H1 (cell line): ENCODE measurements around the gene CASZ1. TPM values are rescaled to one million over a fixed set of nuclear protein-coding genes. Genes with fewer than 3 reads are reported as not detected.

Experiments used
- CTCF ChIA-PET: fragments of 300-600 bp; sonication (Branson Sonifier 250); formaldehyde crosslinking; loops from one replicate; lab custom pipeline; 2021; ENCODE audit not compliant: partially characterized antibody; lab: Charles Lee
- POLR2A ChIA-PET: fragments of 300-600 bp; sonication (Branson Sonifier 250); formaldehyde crosslinking; loops from one replicate; lab custom pipeline; 2021; ENCODE audit warnings: inconsistent platforms; ENCODE audit not compliant: partially characterized antibody; lab: Charles Lee
- DNase-seq, 2 experiments: peaks; one replicate each; pipeline versions ENCODE4 v3.0.0 to v3.0.0-alpha.2; 2010 to 2022; ENCODE audit warnings: low spot score in 2 of 2, low read depth in 1 of 2, mixed read lengths in 1 of 2
- FAIRE-seq: peaks from 2 replicates; lab custom pipeline; 2011; peaks lifted over from hg19 to GRCh38; lab: Jason Lieb, UNC
- H2AFZ ChIP-seq: 2 replicates; pipeline ENCODE4 v1.8.1; 2012; ENCODE audit warnings: low read length, inconsistent platforms
- H2AK5ac ChIP-seq: 2 replicates; pipeline ENCODE4 v1.6.1; 2013; ENCODE audit warnings: low read depth, low read length
- H2BK120ac ChIP-seq: replicated peaks from 2 replicates; pipeline ENCODE3; 2013; ENCODE audit warnings: low read depth, low read length, inconsistent platforms
- H2BK12ac ChIP-seq: 2 replicates; pipeline ENCODE4 v1.6.1; 2013; ENCODE audit warnings: low read depth, low read length
- H2BK15ac ChIP-seq: 2 replicates; pipeline ENCODE4 v1.6.1; 2013; ENCODE audit warnings: low read length
- H2BK20ac ChIP-seq: 2 replicates; pipeline ENCODE4 v1.6.1; 2013; ENCODE audit warnings: low read length
- H2BK5ac ChIP-seq: 2 replicates; pipeline ENCODE4 v1.6.1; 2013; ENCODE audit warnings: low read depth, low read length
- H3K14ac ChIP-seq: 2 replicates; pipeline ENCODE4 v1.6.1; 2013; ENCODE audit warnings: inconsistent platforms; ENCODE audit not compliant: insufficient read length
- H3K18ac ChIP-seq: 2 replicates; pipeline ENCODE4 v1.6.1; 2013; ENCODE audit warnings: low read length; ENCODE audit errors: extremely low read depth
- H3K23ac ChIP-seq: 2 replicates; pipeline ENCODE4 v1.6.1; 2013; ENCODE audit warnings: inconsistent platforms; ENCODE audit not compliant: insufficient read length
- H3K23me2 ChIP-seq: 2 replicates; pipeline ENCODE4 v1.6.1; 2013; ENCODE audit warnings: low read depth, low read length
- H3K27ac ChIP-seq: 2 replicates; pipeline ENCODE4 v1.6.1; 2011; ENCODE audit warnings: low read depth, low read length, inconsistent platforms
- H3K27me3 ChIP-seq, 4 experiments: replicated peaks in 1 of 4; 1 replicate in 1 of 4; 2 replicates in 3 of 4; pipeline versions ENCODE4 v1.6.1 to v1.8.1; 2011 to 2013; ENCODE audit warnings: low read length in 3 of 4, mild to moderate bottlenecking in 3 of 4, inconsistent platforms in 2 of 4, mixed read lengths in 2 of 4, moderate library complexity in 1 of 4; ENCODE audit not compliant: control insufficient read depth in 3 of 4, insufficient read depth in 3 of 4; ENCODE audit errors: extremely low read depth in 1 of 4
- H3K36me3 ChIP-seq, 4 experiments: 2 replicates each; pipeline versions ENCODE4 v1.6.1 to v1.8.1; 2011 to 2013; ENCODE audit warnings: mild to moderate bottlenecking in 4 of 4, low read length in 3 of 4, moderate library complexity in 2 of 4, control low read depth in 1 of 4, inconsistent platforms in 1 of 4; ENCODE audit not compliant: insufficient read depth in 4 of 4, control insufficient read depth in 2 of 4
- H3K4ac ChIP-seq: replicated peaks from 2 replicates; pipeline ENCODE3; 2013; ENCODE audit warnings: low read length, low read depth, mixed read lengths, inconsistent platforms; ENCODE audit not compliant: insufficient read length
- H3K4me1 ChIP-seq, 4 experiments: replicated peaks in 1 of 4; 1 replicate in 1 of 4; 2 replicates in 3 of 4; pipeline versions ENCODE4 v1.6.1 to v1.8.1; 2011 to 2013; ENCODE audit warnings: low read length in 3 of 4, inconsistent platforms in 2 of 4, mixed read lengths in 1 of 4; ENCODE audit not compliant: insufficient read depth in 4 of 4, control insufficient read depth in 3 of 4
- H3K4me2 ChIP-seq, 2 experiments: 2 replicates each; pipeline versions ENCODE4 v1.6.1 to v1.8.1; 2011 to 2013; ENCODE audit warnings: low read depth in 2 of 2, low read length in 2 of 2, control low read depth in 1 of 2, inconsistent platforms in 1 of 2, mild to moderate bottlenecking in 1 of 2; ENCODE audit not compliant: insufficient read depth in 1 of 2
- H3K4me3 ChIP-seq, 4 experiments: fragments of 200-600, 300-600 bp in 1 of 4; sonication (generic), shearing (Covaris generic), sonication (Bioruptor Twin) in 1 of 4; 2 replicates each; pipeline versions ENCODE4 v1.5.1 to v1.8.1; 2011 to 2016; ENCODE audit warnings: low read length in 4 of 4, low read depth in 3 of 4, control low read depth in 2 of 4, inconsistent platforms in 2 of 4, mild to moderate bottlenecking in 2 of 4, mixed read lengths in 1 of 4, moderate library complexity in 1 of 4; ENCODE audit not compliant: insufficient read depth in 2 of 4; ENCODE audit errors: extremely low read depth in 1 of 4
- H3K56ac ChIP-seq: replicated peaks from 2 replicates; pipeline ENCODE3; 2013; ENCODE audit warnings: low read depth, mild to moderate bottlenecking, mixed read lengths, low read length, inconsistent platforms; ENCODE audit not compliant: insufficient read length
- H3K79me1 ChIP-seq: 2 replicates; pipeline ENCODE4 v1.6.1; 2013; ENCODE audit warnings: low read depth, low read length, control low read depth
- H3K79me2 ChIP-seq, 2 experiments: 2 replicates each; pipeline versions ENCODE4 v1.6.1 to v1.8.1; 2012 to 2013; ENCODE audit warnings: low read length in 2 of 2, mild to moderate bottlenecking in 2 of 2, inconsistent platforms in 1 of 2; ENCODE audit not compliant: insufficient read depth in 2 of 2, control insufficient read depth in 1 of 2
- H3K9ac ChIP-seq, 4 experiments: replicated peaks in 1 of 4; 1 replicate in 1 of 4; 2 replicates in 3 of 4; pipeline versions ENCODE4 v1.6.1 to v1.8.1; 2011 to 2013; ENCODE audit warnings: low read depth in 3 of 4, low read length in 3 of 4, control low read depth in 2 of 4, mild to moderate bottlenecking in 2 of 4, moderate library complexity in 2 of 4, inconsistent platforms in 1 of 4; ENCODE audit errors: extremely low read depth in 1 of 4
- H3K9me3 ChIP-seq, 2 experiments: 2 replicates each; pipeline versions ENCODE4 v1.6.1 to v1.8.1; 2012 to 2013; ENCODE audit warnings: mild to moderate bottlenecking in 2 of 2, moderate library complexity in 2 of 2, control low read depth in 1 of 2, inconsistent platforms in 1 of 2, low read depth in 1 of 2, low read length in 1 of 2, mixed read lengths in 1 of 2; ENCODE audit not compliant: insufficient read depth in 2 of 2
- H4K20me1 ChIP-seq, 2 experiments: replicated peaks in 1 of 2; 2 replicates each; pipeline versions ENCODE3 to v1.8.1; 2011 to 2013; ENCODE audit warnings: inconsistent platforms in 2 of 2, low read length in 2 of 2, mild to moderate bottlenecking in 1 of 2; ENCODE audit not compliant: insufficient read depth in 2 of 2, control insufficient read depth in 1 of 2
- H4K5ac ChIP-seq: 2 replicates; pipeline ENCODE4 v1.6.1; 2013; ENCODE audit warnings: low read length, low read depth, mixed read lengths, inconsistent platforms; ENCODE audit not compliant: insufficient read length
- H4K8ac ChIP-seq: 2 replicates; pipeline ENCODE4 v1.8.0; 2013; ENCODE audit warnings: mild to moderate bottlenecking, moderate library complexity, low read length, inconsistent platforms; ENCODE audit not compliant: insufficient read depth; ENCODE audit errors: extremely low read depth
- H4K91ac ChIP-seq: replicated peaks from 2 replicates; pipeline ENCODE3; 2013; ENCODE audit warnings: low read length, mixed read lengths, inconsistent platforms; ENCODE audit not compliant: insufficient read length
- ASH2L ChIP-seq: fragments of 200-600, 300-600 bp; sonication (generic); IDR thresholded peaks from one replicate; pipeline ENCODE4 v1.7.1; 2017; ENCODE audit warnings: low read length
- ATF2 ChIP-seq: IDR thresholded peaks from 2 replicates; pipeline ENCODE4 v1.6.1; 2012; ENCODE audit warnings: low read length, inconsistent platforms
- BCL11A ChIP-seq, 2 experiments: IDR thresholded peaks; one replicate each; pipeline ENCODE4 v1.6.1; 2011; ENCODE audit warnings: low read depth in 2 of 2, low read length in 2 of 2, mild to moderate bottlenecking in 2 of 2
- CBX8 ChIP-seq: fragments of 300-800, 300-1000 bp; sonication (generic); IDR thresholded peaks from 2 replicates; pipeline ENCODE4 v1.7.1; 2016; ENCODE audit warnings: low read depth, low read length, borderline replicate concordance
- CEBPB ChIP-seq: IDR thresholded peaks from 2 replicates; pipeline ENCODE4 v1.6.1; 2012; ENCODE audit warnings: low read depth, low read length
- CREB1 ChIP-seq: IDR thresholded peaks from 2 replicates; pipeline ENCODE4 v1.6.1; 2012; ENCODE audit warnings: inconsistent platforms
- EGR1 ChIP-seq: IDR thresholded peaks from 2 replicates; pipeline ENCODE4 v1.6.1; 2011; ENCODE audit warnings: low read depth, low read length, borderline replicate concordance
- GABPA ChIP-seq: IDR thresholded peaks from 2 replicates; pipeline ENCODE4 v1.6.1; 2011; ENCODE audit warnings: mild to moderate bottlenecking, low read length, moderate library complexity, borderline replicate concordance; ENCODE audit not compliant: insufficient read depth
- KDM4A ChIP-seq: IDR thresholded peaks from one replicate; pipeline ENCODE4 v1.7.1; 2012; ENCODE audit warnings: low read depth, mild to moderate bottlenecking, moderate library complexity, low read length, inconsistent platforms; ENCODE audit not compliant: severe bottlenecking
- PHF8 ChIP-seq: fragments of 200-600 bp; sonication (generic); conservative IDR thresholded peaks from 2 replicates; pipeline ENCODE4 v1.7.1; 2012; ENCODE audit warnings: low read depth, mild to moderate bottlenecking, inconsistent platforms, low read length, moderate library complexity
- SIN3A ChIP-seq, 2 experiments: IDR thresholded peaks in 1 of 2; conservative IDR thresholded peaks in 1 of 2; 2 replicates each; pipeline ENCODE4 v1.6.1; 2011 to 2012; ENCODE audit warnings: low read length in 2 of 2, improper control_type of control experiment in 1 of 2, low read depth in 1 of 2, mild to moderate bottlenecking in 1 of 2
- SIX5 ChIP-seq: IDR thresholded peaks from 2 replicates; pipeline ENCODE4 v1.6.1; 2011; ENCODE audit warnings: mild to moderate bottlenecking, low read depth, low read length
- SP4 ChIP-seq: IDR thresholded peaks from 2 replicates; pipeline ENCODE4 v1.6.1; 2012; ENCODE audit warnings: low read length, inconsistent platforms
- WGBS, 2 experiments: shearing (Covaris generic) in 1 of 2; methylation state at CpG; one replicate each; pipeline versions ENCODE4 v1.1.6 to v1.1.7; 2013 to 2015; ENCODE audit warnings: low lambda C conversion rate in 2 of 2, mixed read lengths in 2 of 2, inconsistent platforms in 1 of 2, low coverage in 1 of 2, missing lambda C conversion rate in 1 of 2; ENCODE audit not compliant: insufficient replicate concordance in 2 of 2, insufficient coverage in 1 of 2, insufficient read length in 1 of 2; ENCODE audit errors: extremely low coverage in 1 of 2, missing lambda C conversion rate in 1 of 2; 5-methylcytosine and 5-hydroxymethylcytosine counted together
- polyA plus RNA-seq, 7 experiments: library from polyadenylated mRNA; depleted of rRNA in 3 of 7; stranded (reverse) in 5 of 7; unstranded in 2 of 7; fragments of >200 nt in 5 of 7; fragments of 200-250 nt in 2 of 7; gene quantifications; 1 replicate in 5 of 7; 2 replicates in 1 of 7; 4 replicates in 1 of 7; pipeline versions ENCODE4 v1.2.1 to v1.2.3, GENCODE V29; 2011 to 2013; ENCODE audit warnings: missing spikeins in 2 of 7, mixed read lengths in 2 of 7
- total RNA-seq: library from RNA; stranded (reverse); fragmentation: NEBNext Ultra II Directional; extraction: Animal tissue kit (Norgen Biotek cat#: 25700); gene quantifications from 2 replicates; pipeline ENCODE4 v1.2.1, GENCODE V29; 2021

CASZ1 gene
- total and polyA plus RNA-seq, 2 of the 8 experiments (the other 6 are each of a cell fraction or from before 2014, with no cell fraction given), result 4.4 to 7.7 TPM

DNA sequence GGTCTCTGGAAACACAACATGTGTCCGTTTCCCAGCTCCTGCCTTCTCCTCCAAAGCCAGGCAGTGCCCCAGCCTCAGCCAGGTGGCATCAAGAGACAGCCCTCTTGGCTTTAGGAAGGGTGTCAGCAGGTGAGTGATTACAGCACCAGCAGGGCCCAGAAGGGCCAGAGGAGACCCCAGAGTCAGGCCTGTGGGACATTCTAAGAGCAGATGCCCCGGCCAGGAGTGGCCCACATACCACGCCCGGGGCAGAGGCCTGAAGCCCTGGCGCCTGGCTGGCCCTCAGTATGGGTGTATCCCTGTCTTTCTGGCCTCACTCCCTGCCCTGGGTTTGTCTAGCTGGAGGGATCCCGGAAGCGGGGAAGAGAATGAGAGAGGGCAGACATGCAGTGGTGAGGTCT is 109.2 kb downstream of the CASZ1 start:
- H2AK5ac ChIP-seq, result peak overlapping the region; percentile 86; the same call in 1 of the 2 replicates
- H2BK12ac ChIP-seq, result no peak overlapping the region; the same call in 1 of the 2 replicates
- POLR2A ChIA-PET, result no interaction called here
- H2BK120ac ChIP-seq, result no peak overlapping the region
- DNase-seq (no peak), FAIRE-seq (no peak)
- H4K8ac ChIP-seq, result no peak overlapping the region
- H3K23ac ChIP-seq, result no peak overlapping the region
- H4K20me1 ChIP-seq, result no peaks in the 10 kb centered on the region
- H3K4ac ChIP-seq, result no peak overlapping the region
- no peak overlapping the region for H3K56ac ChIP-seq
- no peak overlapping the region for H4K91ac ChIP-seq
- WGBS, 2 experiments, result 81% methylated on average over 7 of the region's 7 CpGs; no CpG with 5 or more reads in 1 of the 2 experiments
- H3K14ac ChIP-seq, result no peak overlapping the region
- CTCF ChIA-PET, result interaction anchor here (1.0 to 1.6 kb wide), 6 partner anchors 13 to 192 kb away, joined by 3 to 4 read pairs (median 3); no protein-coding TSS in a partner anchor
- no peaks in the 10 kb centered on the region for H3K36me3 ChIP-seq
- H2BK5ac ChIP-seq, result no peak overlapping the region; the same call in 1 of the 2 replicates
- no peaks in the 10 kb centered on the region for H3K9me3 ChIP-seq
- no peaks in the 10 kb centered on the region for H3K27me3 ChIP-seq
- H3K18ac ChIP-seq, result no peak overlapping the region
- no peak overlapping the region for H2AFZ ChIP-seq
- H3K9ac ChIP-seq, result no peak overlapping the region
- no peak overlapping the region for H3K4me3 ChIP-seq
- H3K23me2 ChIP-seq, result no peaks in the 10 kb centered on the region
- H3K4me2 ChIP-seq, result no peak overlapping the region
- peaks cover 2% of the 10 kb centered on the region; the same call in 1 of the 2 replicates for H3K79me1 ChIP-seq
- H2BK20ac ChIP-seq, result 0 out of 2 replicates have a peak overlapping the region, but pooled peaks have one; percentile 86
- H2BK15ac ChIP-seq, result no peak overlapping the region
- peaks cover 11 to 25% (median 17%) of the 10 kb centered on the region in 4 experiments for H3K4me1 ChIP-seq
- no peak overlapping the region for H3K27ac ChIP-seq
- H4K5ac ChIP-seq, result no peak overlapping the region
- no peaks in the 10 kb centered on the region for H3K79me2 ChIP-seq
- TF ChIP-seq CEBPB, result no peak
- no peak for TF ChIP-seq ATF2
- no peak for TF ChIP-seq SIN3A (conservative IDR thresholded peaks at IDR 0.05 in 1 of 2, IDR thresholded peaks at IDR 0.05 in 1 of 2; ENCODE audit: low read depth in 1 of 2, low read length in 2 of 2)
- TF ChIP-seq KDM4A, result no peak
- no peak for TF ChIP-seq CBX8
- TF ChIP-seq ASH2L, result no peak
- no peak for TF ChIP-seq SIX5
- TF ChIP-seq CREB1, result no peak
- TF ChIP-seq BCL11A (IDR thresholded peaks at IDR 0.05; ENCODE audit: low read depth in 2 of 2, low read length in 2 of 2), result no peak
- TF ChIP-seq EGR1, result no peak
- no peak for TF ChIP-seq GABPA
- TF ChIP-seq SP4, result no peak
- TF ChIP-seq PHF8, result no peak
